Endometrial microvascular endothelial cells (primary cell): ENCODE results near the gene ZFX. TPM values are rescaled to one million over a fixed set of nuclear protein-coding genes. Genes with fewer than 3 reads are reported as not detected.

Experiments
- in situ Hi-C: cut with HindIII; loops from 2 replicates; pipeline ENCODE4 v1.10.0; 2017; ENCODE audit warnings: low sequenced_read_pairs, low pct_unique_long_range_greater_than_20kb; ENCODE audit errors: inconsistent ontology term
- total RNA-seq: library from RNA; depleted of rRNA; stranded (reverse); fragments of >200 nt; gene quantifications from one replicate; pipeline ENCODE4 v1.2.3, GENCODE V29; 2015; ENCODE audit errors: inconsistent ontology term

Gene ZFX
- total RNA-seq, 1 donor from 2014 or later, result 38.2 TPM

DNA sequence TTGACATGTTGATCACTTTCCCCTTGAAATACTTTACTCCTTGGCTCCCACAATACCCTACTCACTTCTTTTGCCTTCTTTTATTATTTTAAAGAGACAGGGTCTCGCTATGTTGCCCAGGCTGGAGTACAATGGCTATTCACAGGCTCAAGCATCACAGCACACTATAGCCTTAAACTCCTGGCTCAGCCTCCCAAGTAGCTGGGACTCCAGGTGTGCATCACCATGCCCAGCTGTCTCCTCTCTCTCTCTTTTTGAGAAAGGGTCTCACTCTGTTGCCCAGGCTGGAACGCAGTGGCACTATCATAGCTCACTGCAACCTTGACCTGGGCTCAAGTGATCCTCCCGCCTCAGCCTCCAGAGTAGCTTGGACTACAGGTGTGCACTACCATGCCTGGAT, 112.8 kb downstream of the ZFX start:
- in situ Hi-C loops, result no loop called here

GRCh38 chrX:24264383-24264782, 114.9 kb downstream of the ZFX start:
- in situ Hi-C loops, result no loop called here

Other genes with a start within 250 kb of the ZFX start
- 16.1 TPM for gene APOO, start 241.8 kb upstream of the ZFX start, total RNA-seq
- gene CXorf58, start 241.7 kb upstream of the ZFX start, total RNA-seq, result not detected
- gene KLHL15, start 122.5 kb upstream of the ZFX start, total RNA-seq, result 2.6 TPM
- 177 TPM for gene EIF2S3, start 94.8 kb upstream of the ZFX start, total RNA-seq
- not detected for gene SUPT20HL2, start 164.3 kb downstream of the ZFX start, total RNA-seq
- not detected for gene SUPT20HL1, start 210.9 kb downstream of the ZFX start, total RNA-seq